Heart left ventricle (tissue), 16 donors: ENCODE measurements around the gene GAL3ST2. TPM values are rescaled to one million over a fixed set of nuclear protein-coding genes. Genes with fewer than 3 reads are reported as not detected.

ENCODE experiments used
- ATAC-seq, 4 donors: fragments of 200-7000 bp; cut with Tn5 transposase; one replicate each; pipeline ENCODE4 v1.9.1; 2020 to 2022; ENCODE audit warnings: moderate library complexity in 4 of 4, mild to moderate bottlenecking in 3 of 4, moderate number of reproducible peaks in 1 of 4
- DNase-seq, 5 donors: peaks; one replicate each; pipeline ENCODE4 v3.0.0-alpha.2; 2020
- H3K27ac ChIP-seq, 12 donors: fragments of 200-600 bp; sonication (generic) in 4 of 12; one replicate each; pipeline versions ENCODE4 v1.5.0 to v1.8.0; 2016 to 2022; ENCODE audit warnings: mild to moderate bottlenecking in 2 of 12
- H3K27me3 ChIP-seq, 9 donors: fragments of 200-600 bp; sonication (generic) in 2 of 9; one replicate each; pipeline versions ENCODE4 v1.5.1 to v1.8.0; 2016 to 2022; ENCODE audit warnings: mild to moderate bottlenecking in 3 of 9
- H3K36me3 ChIP-seq, 9 donors: fragments of 200-600 bp; sonication (generic) in 2 of 9; one replicate each; pipeline versions ENCODE4 v1.5.0 to v1.8.0; 2018 to 2022; ENCODE audit warnings: mild to moderate bottlenecking in 2 of 9
- H3K4me1 ChIP-seq, 12 donors: fragments of 200-600 bp; sonication (generic) in 4 of 12; one replicate each; pipeline versions ENCODE4 v1.5.0 to v1.8.0; 2016 to 2022; ENCODE audit warnings: mild to moderate bottlenecking in 3 of 12
- H3K4me3 ChIP-seq, 12 donors: fragments of 200-600 bp; sonication (generic) in 4 of 12; one replicate each; pipeline versions ENCODE4 v1.5.0 to v1.8.0; 2017 to 2022; ENCODE audit warnings: mild to moderate bottlenecking in 9 of 12, moderate library complexity in 4 of 12
- H3K9me3 ChIP-seq, 12 donors: fragments of 200-600 bp; sonication (generic) in 4 of 12; one replicate each; pipeline versions ENCODE4 v1.5.0 to v1.8.0; 2016 to 2022; ENCODE audit warnings: mild to moderate bottlenecking in 1 of 12
- POLR2A ChIP-seq, 2 donors: fragments of 450-650 bp; IDR thresholded peaks; one replicate each; pipeline ENCODE4 v1.6.1; 2017; ENCODE audit warnings: antibody characterized with exemption in 2 of 2, mild to moderate bottlenecking in 2 of 2, moderate library complexity in 2 of 2
- WGBS, 4 donors: extraction: QIAGEN DNeasy Blood & Tissue Kit in 2 of 4; methylation state at CpG; one replicate each; pipeline versions ENCODE4 v1.1.5 to v1.1.7; 2013 to 2018; 5-methylcytosine and 5-hydroxymethylcytosine counted together
- intact Hi-C, 10 donors: fragments of 100-400 bp; cut with DNase I; formaldehyde crosslinking; loops; one replicate each; pipeline versions ENCODE4 v1.11.1 to v1.14.2; 2022
- polyA plus RNA-seq, 2 donors: library from polyadenylated mRNA; stranded (reverse); fragments of 200-250 nt; gene quantifications; one replicate each; pipeline ENCODE4 v1.2.3, GENCODE V29; 2013
- total RNA-seq, 9 donors: library from RNA; depleted of rRNA in 2 of 9; stranded (reverse); fragments of >200 nt in 2 of 9; fragmentation: NEBNext Ultra II Directional in 3 of 9; extraction: Animal tissue kit (Norgen Biotek cat#: 25700) in 3 of 9; gene quantifications; one replicate each; pipeline versions ENCODE4 v1.1.0 to v1.2.4, GENCODE V29; 2016 to 2023
- TF ChIP-seq, protein P1 (sequence below), 12 donors: fragments of 200-600 bp; sonication (generic) in 4 of 12; IDR thresholded peaks; one replicate each; pipeline versions ENCODE4 v1.5.0 to v1.8.0; 2018 to 2022; ENCODE audit warnings: antibody characterized with exemption in 12 of 12, mild to moderate bottlenecking in 5 of 12
- donor health status: ischemic (EF 13 %, LVEDD 7.1; RV severe dilation, severe dysfunction).
- donor health status: healthy with polysubstance abuse.
- donor health status: DM: no; HTN: yes; CAD: no.
- donor health status: DM: no; HTN: no; CAD: no.
- donor health status: ischemic (EF 25% LVEDD 6.9; RV normal size, moderate dysfunction).
- donor health status: ischemic (EF 25% LVEDD 5.7; RV mildly dilated, moderate dysfunction).
- donor health status: healthy.
- donor health status: DM: yes; HTN: yes; CAD: no.
- donor health status: ischemic (EF 35%, LVEDD 5.7; RV mildly dilated, moderate dysfunction).
- donor health status: nonischemic (EF 11% LVEDD 7.7; RV severe dilation, severe dysfunction).
- donor health status: DM: yes; HTN: yes; CAD: no.
- donor health status: PGD.
- donor health status: ischemic (EF 29% LVEDD 5.4; RV normal size, mild dysfunction).
- donor health status: nonischemic (EF 23%, LVEDD 6.1; RV moderate dilation, normal function).

Gene GAL3ST2
- total and polyA plus RNA-seq, 11 donors: 0.21 to 1.7 TPM; not detected in 9

DNA sequence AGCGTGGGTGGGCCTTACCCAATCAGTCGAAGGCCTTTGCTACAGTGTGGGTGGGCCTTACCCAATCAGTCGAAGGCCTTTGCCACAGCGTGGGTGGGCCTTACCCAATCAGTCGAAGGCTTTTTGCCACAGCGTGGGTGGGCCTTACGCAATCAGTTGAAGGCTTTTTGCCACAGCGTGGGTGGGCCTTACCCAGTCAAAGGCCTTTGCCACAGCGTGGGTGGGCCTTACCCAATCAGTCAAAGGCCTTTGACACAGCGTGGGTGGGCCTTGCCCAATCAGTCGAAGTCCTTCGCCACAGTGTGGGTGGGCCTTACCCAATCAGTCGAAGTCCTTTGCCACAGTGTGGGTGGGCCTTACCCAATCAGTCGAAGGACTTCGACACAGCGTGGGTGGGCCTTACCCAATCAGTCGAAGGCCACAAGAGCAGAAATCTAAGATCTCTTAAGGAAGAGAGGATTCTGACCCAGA lies 16.3 kb upstream of the GAL3ST2 start:
- Histone ChIP-seq H3K4me3 (no peak overlapping the region), H3K9me3 (peaks cover 0 to 4% (median 0%) of the 10 kb centered on the region in 12 donors), H3K4me1 (no peaks in the 10 kb centered on the region), H3K36me3 (peaks cover 0 to 46% (median 30%) of the 10 kb centered on the region in 9 donors), H3K27me3 (no peaks in the 10 kb centered on the region), H3K27ac (no peak overlapping the region)
- TF ChIP-seq, protein P1, sequence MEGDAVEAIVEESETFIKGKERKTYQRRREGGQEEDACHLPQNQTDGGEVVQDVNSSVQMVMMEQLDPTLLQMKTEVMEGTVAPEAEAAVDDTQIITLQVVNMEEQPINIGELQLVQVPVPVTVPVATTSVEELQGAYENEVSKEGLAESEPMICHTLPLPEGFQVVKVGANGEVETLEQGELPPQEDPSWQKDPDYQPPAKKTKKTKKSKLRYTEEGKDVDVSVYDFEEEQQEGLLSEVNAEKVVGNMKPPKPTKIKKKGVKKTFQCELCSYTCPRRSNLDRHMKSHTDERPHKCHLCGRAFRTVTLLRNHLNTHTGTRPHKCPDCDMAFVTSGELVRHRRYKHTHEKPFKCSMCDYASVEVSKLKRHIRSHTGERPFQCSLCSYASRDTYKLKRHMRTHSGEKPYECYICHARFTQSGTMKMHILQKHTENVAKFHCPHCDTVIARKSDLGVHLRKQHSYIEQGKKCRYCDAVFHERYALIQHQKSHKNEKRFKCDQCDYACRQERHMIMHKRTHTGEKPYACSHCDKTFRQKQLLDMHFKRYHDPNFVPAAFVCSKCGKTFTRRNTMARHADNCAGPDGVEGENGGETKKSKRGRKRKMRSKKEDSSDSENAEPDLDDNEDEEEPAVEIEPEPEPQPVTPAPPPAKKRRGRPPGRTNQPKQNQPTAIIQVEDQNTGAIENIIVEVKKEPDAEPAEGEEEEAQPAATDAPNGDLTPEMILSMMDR (IDR thresholded peaks at IDR 0.05): no peak
- TF ChIP-seq POLR2A (IDR thresholded peaks at IDR 0.05): no peak
- 96 to 98% (median 97%) methylated on average over 9 to 17 of the region's 17 CpGs for WGBS, 4 donors
- no peak for DNase-seq
- ATAC-seq: no peak
- intact Hi-C loops: no loop called here

DNA sequence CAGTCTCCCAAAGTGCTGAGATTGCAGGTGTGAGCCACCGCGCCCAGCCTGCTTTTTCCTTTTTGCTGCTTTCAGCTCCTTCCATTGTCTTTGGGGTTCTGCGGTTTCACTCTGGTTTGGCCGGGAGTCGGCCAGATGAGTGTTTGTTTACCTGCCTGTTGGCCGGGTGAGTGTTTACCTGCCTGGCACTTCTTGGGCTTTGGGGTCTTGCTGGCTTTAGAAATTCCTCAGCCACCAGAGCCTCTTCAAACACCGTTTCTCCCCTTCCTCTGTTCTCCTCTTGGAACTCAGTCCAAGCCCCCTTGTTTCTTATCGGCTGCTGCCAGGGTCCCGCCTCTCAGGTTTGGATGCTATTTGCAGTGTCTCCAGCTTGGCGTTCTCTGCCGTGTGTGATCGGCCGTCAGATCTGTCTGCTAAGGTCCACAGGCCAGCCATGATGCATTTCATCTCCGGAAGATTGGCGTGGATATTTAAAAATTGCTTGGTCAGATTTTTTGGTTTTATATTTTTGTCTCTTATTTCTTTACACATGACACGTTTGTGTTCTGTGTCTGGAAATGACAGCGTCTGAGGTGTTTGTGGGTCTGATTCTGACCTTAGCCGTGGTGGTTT lies 14.2 kb upstream of the GAL3ST2 start:
- Histone ChIP-seq H3K36me3 (peaks cover 0 to 29% (median 16%) of the 10 kb centered on the region in 9 donors), H3K27ac (no peak overlapping the region), H3K4me1 (no peaks in the 10 kb centered on the region), H3K27me3 (no peaks in the 10 kb centered on the region), H3K9me3 (peaks cover 0 to 4% (median 0%) of the 10 kb centered on the region in 12 donors), H3K4me3 (no peak overlapping the region)
- DNase-seq (no peak), ATAC-seq (no peak)
- TF ChIP-seq POLR2A (IDR thresholded peaks at IDR 0.05): no peak
- TF ChIP-seq, protein P1 (IDR thresholded peaks at IDR 0.05): no peak
- intact Hi-C loops: no loop called here
- 82 to 90% (median 85%) methylated on average over 18 of the region's 18 CpGs for WGBS, 4 donors

DNA sequence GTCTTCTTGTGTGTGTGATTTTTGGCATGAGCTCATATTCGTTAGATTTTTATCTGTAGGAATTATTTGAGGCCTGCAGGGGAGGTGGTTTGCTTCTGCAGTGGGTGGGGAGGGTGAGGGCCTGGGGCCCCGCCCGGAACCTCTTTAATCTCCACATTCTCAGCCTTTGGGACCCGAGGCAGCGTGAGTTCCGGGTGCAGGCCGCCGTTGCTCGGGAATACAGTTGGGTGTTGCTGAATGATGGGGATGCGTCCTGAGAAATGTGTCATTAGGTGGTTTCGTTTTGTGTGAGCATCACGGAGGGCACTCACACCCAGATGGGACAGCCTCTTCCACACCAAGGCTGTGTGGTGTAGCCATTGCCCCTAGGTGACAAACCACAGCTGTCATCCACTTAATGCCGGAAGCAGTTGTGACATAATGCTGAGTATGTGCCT lies 13.7 kb upstream of the GAL3ST2 start:
- Histone ChIP-seq H3K27ac (no peak overlapping the region), H3K27me3 (no peaks in the 10 kb centered on the region), H3K4me1 (no peaks in the 10 kb centered on the region), H3K36me3 (peaks cover 0 to 24% (median 13%) of the 10 kb centered on the region in 9 donors), H3K4me3 (peak overlapping the region in 1 of 12 donors; percentile 7), H3K9me3 (peaks cover 0 to 4% (median 0%) of the 10 kb centered on the region in 12 donors)
- intact Hi-C loops: no loop called here
- ATAC-seq: peak in 1 of 4 donors; percentile 37
- 81 to 90% (median 87%) methylated on average over 12 to 13 of the region's 13 CpGs for WGBS, 4 donors
- TF ChIP-seq, protein P1 (IDR thresholded peaks at IDR 0.05): no peak
- TF ChIP-seq POLR2A (IDR thresholded peaks at IDR 0.05): no peak
- DNase-seq: no peak

DNA sequence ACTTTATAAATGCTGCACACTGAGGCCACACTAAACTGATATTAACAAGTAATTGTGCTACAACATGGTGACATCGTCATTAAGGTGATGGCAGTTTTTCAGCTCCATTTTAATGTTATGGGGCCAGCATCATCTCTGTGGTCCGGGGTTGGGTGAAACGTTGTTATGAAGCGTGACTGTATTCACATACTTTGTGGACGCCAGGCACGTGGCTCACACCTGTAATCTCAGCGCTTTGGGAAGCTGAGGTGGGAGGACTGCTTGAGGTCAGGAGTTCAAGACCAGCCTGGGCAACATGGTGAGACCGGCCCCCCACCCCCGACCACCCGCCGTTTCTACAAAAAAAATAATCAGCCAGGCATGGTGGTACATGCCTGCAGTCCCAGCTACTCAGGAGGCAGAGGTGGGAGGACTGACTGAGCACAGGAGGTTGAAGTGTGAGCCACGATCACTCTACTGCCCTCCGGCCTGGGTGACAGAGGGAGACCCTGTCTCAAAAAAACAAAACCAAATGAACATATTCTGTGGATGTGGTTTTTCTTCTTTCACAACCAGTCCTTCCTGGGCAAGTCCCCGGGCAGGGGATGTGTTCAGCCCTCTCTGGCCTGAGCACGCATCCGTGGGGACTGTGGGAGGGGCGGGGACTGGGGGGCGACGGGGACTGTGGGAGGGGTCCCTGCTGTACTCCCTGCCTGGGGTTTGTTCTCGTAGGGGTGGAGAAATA lies 12.9 kb upstream of the GAL3ST2 start:
- peak in 1 of 4 donors; percentile 44 for ATAC-seq
- Histone ChIP-seq H3K36me3 (peaks cover 0 to 24% (median 11%) of the 10 kb centered on the region in 9 donors), H3K4me3 (no peak overlapping the region), H3K27me3 (no peaks in the 10 kb centered on the region), H3K9me3 (peaks cover 0 to 4% (median 0%) of the 10 kb centered on the region in 12 donors), H3K27ac (no peak overlapping the region), H3K4me1 (no peaks in the 10 kb centered on the region)
- no peak for TF ChIP-seq POLR2A (IDR thresholded peaks at IDR 0.05)
- TF ChIP-seq, protein P1 (IDR thresholded peaks at IDR 0.05): no peak
- no peak for DNase-seq
- intact Hi-C loops: no loop called here
- WGBS, 4 donors: 80 to 89% (median 84%) methylated on average over 15 to 20 of the region's 20 CpGs
